Measurements from ENCODE around the gene IFNAR2. TPM values are rescaled to one million over a fixed set of nuclear protein-coding genes. Genes with fewer than 3 reads are reported as not detected.
"Not testable (repeated sequence)": the region's sequence is repeated elsewhere in the genome, so short reads cannot be mapped to it uniquely, and the experiment has no call there.

IFNAR2 gene
- total RNA-seq, 2 donors from 2014 or later, result 5.4 to 5.8 TPM

- TF ChIP-seq CTCF (IDR thresholded peaks at IDR 0.05), result no peak
- Histone ChIP-seq H3K4me3 (no peak overlapping the region), H3K9me3 (no peaks in the 10 kb centered on the region), H3K36me3 (no peaks in the 10 kb centered on the region), H3K4me1 (peaks cover 0 to 12% of the 10 kb centered on the region in 2 donors), H3K27me3 (no peaks in the 10 kb centered on the region), H3K27ac (no peak overlapping the region)
- DNase-seq (ENCODE audit: low spot score), result no peak
Measured at GRCh38 chr21:33214056-33214455, 15.7 kb upstream of the IFNAR2 start.

- no peaks in the 10 kb centered on the region for H3K27me3 ChIP-seq
- no peaks in the 10 kb centered on the region for H3K9me3 ChIP-seq
- DNase-seq (ENCODE audit: low spot score), result no peak
- no peak overlapping the region for H3K4me3 ChIP-seq
- no peak for TF ChIP-seq CTCF (IDR thresholded peaks at IDR 0.05)
- peaks cover 0 to 6% of the 10 kb centered on the region in 2 donors for H3K4me1 ChIP-seq
- no peak overlapping the region for H3K27ac ChIP-seq
- H3K36me3 ChIP-seq, result no peaks in the 10 kb centered on the region
Measured at GRCh38 chr21:33217138-33217520, 12.6 kb upstream of the IFNAR2 start.

- Histone ChIP-seq H3K27ac (no peak overlapping the region), H3K9me3 (no peaks in the 10 kb centered on the region), H3K4me3 (no peak overlapping the region), H3K36me3 (no peaks in the 10 kb centered on the region), H3K4me1 (no peaks in the 10 kb centered on the region), H3K27me3 (no peaks in the 10 kb centered on the region)
- TF ChIP-seq CTCF (IDR thresholded peaks at IDR 0.05), result no peak
- DNase-seq (ENCODE audit: low spot score), result no peak
Measured at GRCh38 chr21:33219300-33219699, 10.4 kb upstream of the IFNAR2 start.

DNA sequence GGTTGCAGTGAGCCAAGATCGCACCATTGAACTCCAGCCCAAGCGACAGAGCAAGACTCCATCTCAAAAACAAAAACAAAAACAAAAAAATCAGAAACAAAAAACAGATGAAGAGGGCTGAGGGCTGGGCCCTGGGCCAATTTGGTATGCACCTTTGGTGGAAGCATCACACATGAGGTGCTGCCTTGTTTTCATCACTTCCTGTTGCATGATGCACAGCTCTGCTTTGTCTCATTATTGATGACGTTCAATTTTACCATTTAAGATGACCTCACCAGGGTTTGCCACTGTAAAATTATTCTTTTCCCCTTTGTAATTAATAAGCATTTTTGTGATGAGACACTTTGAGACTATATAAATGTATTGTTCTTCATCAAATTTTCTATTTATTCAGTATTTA lies 9.8 kb upstream of the IFNAR2 start:
- no peak for TF ChIP-seq CTCF (IDR thresholded peaks at IDR 0.05)
- Histone ChIP-seq H3K9me3 (no peaks in the 10 kb centered on the region), H3K4me3 (no peak overlapping the region), H3K27me3 (no peaks in the 10 kb centered on the region), H3K36me3 (no peaks in the 10 kb centered on the region), H3K27ac (no peak overlapping the region), H3K4me1 (no peaks in the 10 kb centered on the region)
- no peak for DNase-seq (ENCODE audit: low spot score)

GRCh38 chr21:33225376-33225775 lies 4.4 kb upstream of the IFNAR2 start:
- not testable (repeated sequence) for H3K36me3 ChIP-seq; H3K4me3 ChIP-seq; DNase-seq (ENCODE audit: low spot score); H3K27me3 ChIP-seq; H3K9me3 ChIP-seq; H3K27ac ChIP-seq; H3K4me1 ChIP-seq

GRCh38 chr21:33228455-33228854 lies 1.3 kb upstream of the IFNAR2 start:
- no peaks in the 10 kb centered on the region for H3K36me3 ChIP-seq
- H3K4me3 ChIP-seq, result no peak overlapping the region
- peaks cover 0 to 30% of the 10 kb centered on the region in 2 donors for H3K4me1 ChIP-seq
- H3K27me3 ChIP-seq, result no peaks in the 10 kb centered on the region
- no peak overlapping the region for H3K27ac ChIP-seq
- no peak for TF ChIP-seq CTCF (IDR thresholded peaks at IDR 0.05)
- no peak for DNase-seq (ENCODE audit: low spot score)
- no peaks in the 10 kb centered on the region for H3K9me3 ChIP-seq

Measured in right atrium auricular region (tissue), 2 donors.